ENCODE measurements around the gene WDR73.

GRCh38 chr15:84600687-84601554 lies 53.2 kb downstream of the WDR73 start, which contains the start of gene ZSCAN2:
- TF ChIP-seq CTCF (IDR thresholded peaks at IDR 0.05; ENCODE audit: low read length) (no peak), EZH2 (IDR thresholded peaks at IDR 0.05; ENCODE audit: borderline replicate concordance, low read length) (no peak)

All from OCI-LY1 (cell line).